ENCODE measurements around the gene TAS2R13. TPM values are rescaled to one million over a fixed set of nuclear protein-coding genes. Genes with fewer than 3 reads are reported as not detected.

The TAS2R13 gene
- total and polyA plus RNA-seq, 7 donors = 0.20 to 4.1 (median 2.8) TPM; not detected in 2

GRCh38 chr12:10904686-10905085 lies 4.7 kb downstream of the TAS2R13 start:
- Histone ChIP-seq H3K27ac (no peak overlapping the region), H3K27me3 (no peaks in the 10 kb centered on the region), H3K9me3 (peaks cover 0 to 8% (median 7%) of the 10 kb centered on the region in 4 donors), H3K4me3 (no peak overlapping the region), H3K4me1 (no peaks in the 10 kb centered on the region), H3K36me3 (no peaks in the 10 kb centered on the region)
- intact Hi-C loops (cut with DNase I) = no loop called here
- no peak for DNase-seq
- WGBS, 2 donors = 94 to 95% methylated on average over 4 of the region's 4 CpGs
- TF ChIP-seq EP300 (IDR thresholded peaks at IDR 0.05) = no peak
- no peak for TF ChIP-seq POLR2AphosphoS5 (IDR thresholded peaks at IDR 0.05)
- no peak for TF ChIP-seq POLR2A (IDR thresholded peaks at IDR 0.05)
- TF ChIP-seq CTCF (IDR thresholded peaks at IDR 0.05) = no peak

- H3K27me3 ChIP-seq = no peaks in the 10 kb centered on the region
- H3K27ac ChIP-seq = no peak overlapping the region
- no peaks in the 10 kb centered on the region for H3K4me1 ChIP-seq
- no peaks in the 10 kb centered on the region for H3K36me3 ChIP-seq
- 95 to 97% methylated on average over 1 of the region's 1 CpG for WGBS, 2 donors
- peaks cover 0 to 8% (median 7%) of the 10 kb centered on the region in 4 donors for H3K9me3 ChIP-seq
- DNase-seq = no peak
- H3K4me3 ChIP-seq = no peak overlapping the region
- TF ChIP-seq POLR2A (IDR thresholded peaks at IDR 0.05) (no peak), CTCF (IDR thresholded peaks at IDR 0.05) (no peak), EP300 (IDR thresholded peaks at IDR 0.05) (no peak), POLR2AphosphoS5 (IDR thresholded peaks at IDR 0.05) (no peak)
- intact Hi-C loops (cut with DNase I) = no loop called here
Measured at GRCh38 chr12:10901427-10901826, 7.9 kb downstream of the TAS2R13 start.

- no peak for TF ChIP-seq POLR2AphosphoS5 (IDR thresholded peaks at IDR 0.05)
- TF ChIP-seq EP300 (IDR thresholded peaks at IDR 0.05) = no peak
- no peak for TF ChIP-seq POLR2A (IDR thresholded peaks at IDR 0.05)
- H3K9me3 ChIP-seq = peaks cover 0 to 8% (median 7%) of the 10 kb centered on the region in 4 donors
- H3K4me3 ChIP-seq = no peak overlapping the region
- 94 to 98% methylated on average over 1 of the region's 1 CpG for WGBS, 2 donors
- no peaks in the 10 kb centered on the region for H3K27me3 ChIP-seq
- no peaks in the 10 kb centered on the region for H3K36me3 ChIP-seq
- DNase-seq = no peak
- H3K27ac ChIP-seq = no peak overlapping the region
- intact Hi-C loops (cut with DNase I) = no loop called here
- H3K4me1 ChIP-seq = no peaks in the 10 kb centered on the region
Measured at GRCh38 chr12:10900972-10901371, 8.4 kb downstream of the TAS2R13 start.

- DNase-seq = no peak
- intact Hi-C loops (cut with DNase I) = no loop called here
- no peak overlapping the region for H3K4me3 ChIP-seq
- no peak overlapping the region for H3K27ac ChIP-seq
- H3K4me1 ChIP-seq = no peaks in the 10 kb centered on the region
- no peaks in the 10 kb centered on the region for H3K27me3 ChIP-seq
- H3K36me3 ChIP-seq = no peaks in the 10 kb centered on the region
- 93 to 96% methylated on average over 1 of the region's 1 CpG for WGBS, 2 donors
- H3K9me3 ChIP-seq = peaks cover 0 to 8% (median 7%) of the 10 kb centered on the region in 4 donors
- no peak for TF ChIP-seq EP300 (IDR thresholded peaks at IDR 0.05)
- TF ChIP-seq POLR2AphosphoS5 (IDR thresholded peaks at IDR 0.05) = no peak
- no peak for TF ChIP-seq CTCF (IDR thresholded peaks at IDR 0.05)
- no peak for TF ChIP-seq POLR2A (IDR thresholded peaks at IDR 0.05)
Measured at GRCh38 chr12:10900530-10900929, 8.8 kb downstream of the TAS2R13 start.

- WGBS, 2 donors = 95 to 96% methylated on average over 5 of the region's 5 CpGs
- DNase-seq = no peak
- intact Hi-C loops (cut with DNase I) = no loop called here
Measured at GRCh38 chr12:10896854-10897253, 12.5 kb downstream of the TAS2R13 start.

More at GRCh38 chr12:10896854-10897253, 12.5 kb downstream of the TAS2R13 start:
- no peak overlapping the region for H3K4me3 ChIP-seq
- H3K27ac ChIP-seq = no peak overlapping the region
- H3K36me3 ChIP-seq = no peaks in the 10 kb centered on the region
- H3K9me3 ChIP-seq = no peaks in the 10 kb centered on the region
- H3K4me1 ChIP-seq = no peaks in the 10 kb centered on the region
- TF ChIP-seq EP300 (IDR thresholded peaks at IDR 0.05) = no peak
- TF ChIP-seq POLR2A (IDR thresholded peaks at IDR 0.05) = no peak
- no peak for TF ChIP-seq POLR2AphosphoS5 (IDR thresholded peaks at IDR 0.05)
- TF ChIP-seq CTCF (IDR thresholded peaks at IDR 0.05) = no peak
- H3K27me3 ChIP-seq = no peaks in the 10 kb centered on the region

Data from sigmoid colon (tissue), 7 donors.